Testis (tissue), 3 donors: ENCODE results near the gene SNX10. TPM values are rescaled to one million over a fixed set of nuclear protein-coding genes. Genes with fewer than 3 reads are reported as not detected.

Experiments
- DNase-seq: peaks from one replicate; pipeline ENCODE4 v3.0.0-alpha.2; 2019
- H3K27ac ChIP-seq, 2 donors: fragments of 200-600 bp; sonication (generic); one replicate each; pipeline ENCODE4 v1.5.1; 2019
- H3K27me3 ChIP-seq: fragments of 200-600 bp; sonication (generic); one replicate; pipeline ENCODE4 v1.5.1; 2019
- H3K36me3 ChIP-seq: fragments of 200-600 bp; sonication (generic); one replicate; pipeline ENCODE4 v1.5.1; 2017; ENCODE audit warnings: low read depth; ENCODE audit errors: missing control alignments
- H3K4me1 ChIP-seq: fragments of 200-600 bp; sonication (generic); one replicate; pipeline ENCODE4 v1.5.1; 2019
- H3K4me3 ChIP-seq, 2 donors: fragments of 200-600 bp; sonication (generic); one replicate each; pipeline ENCODE4 v1.5.1; 2017 to 2019
- H3K9me3 ChIP-seq: fragments of 200-600 bp; sonication (generic); one replicate; pipeline ENCODE4 v1.5.1; 2017
- POLR2A ChIP-seq: fragments of 450-650 bp; IDR thresholded peaks from one replicate; pipeline ENCODE4 v1.6.1; 2017; ENCODE audit warnings: antibody characterized with exemption, mild to moderate bottlenecking, moderate library complexity
- WGBS, 2 donors: methylation state at CpG; one replicate each; pipeline ENCODE4 v1.1.5; 2018; 5-methylcytosine and 5-hydroxymethylcytosine counted together
- intact Hi-C: fragments of 100-400 bp; cut with DNase I; formaldehyde crosslinking; loops from one replicate; pipeline ENCODE4 v1.15.1; 2023; ENCODE audit warnings: low total_unique reads
- polyA plus RNA-seq: library from polyadenylated mRNA; stranded (reverse); fragments of 350-450 nt; fragmentation: Illumina TruSeq; extraction: RNeasy Lipid Tissue Mini Kit (QIAGEN cat#74804); gene quantifications from one replicate; pipeline ENCODE4 v1.2.3, GENCODE V29; 2014; ENCODE audit warnings: low read depth, low replicate concordance; ENCODE audit not compliant: insufficient read depth
- total RNA-seq, 2 donors: library from RNA; depleted of rRNA; stranded (reverse); fragments of >200 nt; gene quantifications; one replicate each; pipeline ENCODE4 v1.2.3, GENCODE V29; 2016
- TF ChIP-seq, protein P1 (sequence below), 3 experiments: fragments of 450-650 bp in 2 of 3; fragments of 200-600 bp in 1 of 3; sonication (generic) in 1 of 3; IDR thresholded peaks; one replicate each; pipeline ENCODE4 v1.5.1; 2016 to 2019; ENCODE audit warnings: antibody characterized with exemption in 3 of 3, mild to moderate bottlenecking in 2 of 3, moderate library complexity in 1 of 3

SNX10 gene
- total and polyA plus RNA-seq, 3 donors from 2014 or later, result 4.4 to 6.3 (median 5.6) TPM

DNA sequence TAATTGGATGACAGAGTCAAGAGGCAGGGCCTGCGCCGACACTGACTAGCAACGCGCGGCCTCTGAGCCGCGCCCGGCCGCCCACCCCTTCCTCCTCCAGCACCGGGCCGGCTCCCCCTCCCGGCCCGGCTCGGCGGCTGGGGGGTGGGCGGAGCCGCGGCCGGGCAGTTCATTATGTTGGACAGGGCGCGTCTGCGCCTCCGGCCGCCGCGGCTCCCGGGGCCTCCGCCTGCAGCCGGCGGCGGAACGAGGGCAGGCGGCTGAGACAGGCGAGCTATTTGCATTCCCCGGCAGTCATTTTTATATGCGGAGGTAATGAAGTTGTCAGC lies 106.7 kb downstream of the SNX10 start:
- TF ChIP-seq, protein P1, sequence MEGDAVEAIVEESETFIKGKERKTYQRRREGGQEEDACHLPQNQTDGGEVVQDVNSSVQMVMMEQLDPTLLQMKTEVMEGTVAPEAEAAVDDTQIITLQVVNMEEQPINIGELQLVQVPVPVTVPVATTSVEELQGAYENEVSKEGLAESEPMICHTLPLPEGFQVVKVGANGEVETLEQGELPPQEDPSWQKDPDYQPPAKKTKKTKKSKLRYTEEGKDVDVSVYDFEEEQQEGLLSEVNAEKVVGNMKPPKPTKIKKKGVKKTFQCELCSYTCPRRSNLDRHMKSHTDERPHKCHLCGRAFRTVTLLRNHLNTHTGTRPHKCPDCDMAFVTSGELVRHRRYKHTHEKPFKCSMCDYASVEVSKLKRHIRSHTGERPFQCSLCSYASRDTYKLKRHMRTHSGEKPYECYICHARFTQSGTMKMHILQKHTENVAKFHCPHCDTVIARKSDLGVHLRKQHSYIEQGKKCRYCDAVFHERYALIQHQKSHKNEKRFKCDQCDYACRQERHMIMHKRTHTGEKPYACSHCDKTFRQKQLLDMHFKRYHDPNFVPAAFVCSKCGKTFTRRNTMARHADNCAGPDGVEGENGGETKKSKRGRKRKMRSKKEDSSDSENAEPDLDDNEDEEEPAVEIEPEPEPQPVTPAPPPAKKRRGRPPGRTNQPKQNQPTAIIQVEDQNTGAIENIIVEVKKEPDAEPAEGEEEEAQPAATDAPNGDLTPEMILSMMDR (IDR thresholded peaks at IDR 0.05), result no peak
- TF ChIP-seq POLR2A, result no peak
- Histone ChIP-seq H3K9me3 (no peaks in the 10 kb centered on the region), H3K27me3 (no peaks in the 10 kb centered on the region), H3K27ac (peak overlapping the region; percentile 80 to 86), H3K4me1 (peaks cover 5% of the 10 kb centered on the region), H3K36me3 (no peaks in the 10 kb centered on the region), H3K4me3 (peak overlapping the region; percentile 68 to 71)
- WGBS, 2 donors, result 1% methylated on average over 29 of the region's 36 CpGs; no CpG with 5 or more reads in 1 of the 2 donors
- DNase-seq, result no peak
- intact Hi-C loops, result no loop called here

DNA sequence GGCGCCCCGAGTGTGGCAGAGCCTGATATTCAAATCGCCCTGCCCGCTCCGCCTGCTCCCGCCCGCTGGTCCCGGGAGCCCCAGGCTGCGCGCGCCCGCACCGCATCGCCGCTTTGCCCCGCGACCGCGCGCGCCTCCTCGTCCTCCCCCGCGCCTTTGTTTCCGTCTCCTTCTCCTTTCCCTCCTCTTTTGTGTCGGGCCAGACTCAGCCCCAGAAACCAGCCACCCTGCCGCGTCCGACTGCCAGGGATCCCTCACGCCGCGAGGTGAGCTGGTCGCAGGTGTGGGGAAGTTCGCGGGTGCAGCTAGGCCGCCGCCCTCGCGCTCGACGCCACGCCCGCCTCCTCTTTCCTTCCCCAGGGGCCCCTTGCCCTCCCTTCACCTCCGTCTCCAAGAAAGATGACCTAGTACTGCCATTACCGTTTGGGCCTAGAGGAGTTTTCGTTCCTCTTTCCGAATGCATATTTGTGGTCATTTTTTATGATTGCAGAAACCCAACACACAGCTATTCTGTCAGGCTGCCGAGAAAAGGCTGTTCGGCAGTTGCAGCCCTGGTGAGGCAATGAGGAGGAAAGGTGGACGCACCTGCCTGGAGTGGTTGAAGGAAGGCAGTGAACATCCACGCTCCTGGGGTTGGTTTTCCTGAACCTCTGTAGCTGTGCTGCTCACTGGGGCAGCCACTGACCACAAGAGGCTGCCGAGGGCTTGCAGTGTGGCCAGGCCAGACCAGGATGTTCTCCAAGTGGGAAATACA lies 107.3 kb downstream of the SNX10 start:
- intact Hi-C loops, result no loop called here
- peak overlapping the region; percentile 80 to 86 for H3K27ac ChIP-seq

DNA sequence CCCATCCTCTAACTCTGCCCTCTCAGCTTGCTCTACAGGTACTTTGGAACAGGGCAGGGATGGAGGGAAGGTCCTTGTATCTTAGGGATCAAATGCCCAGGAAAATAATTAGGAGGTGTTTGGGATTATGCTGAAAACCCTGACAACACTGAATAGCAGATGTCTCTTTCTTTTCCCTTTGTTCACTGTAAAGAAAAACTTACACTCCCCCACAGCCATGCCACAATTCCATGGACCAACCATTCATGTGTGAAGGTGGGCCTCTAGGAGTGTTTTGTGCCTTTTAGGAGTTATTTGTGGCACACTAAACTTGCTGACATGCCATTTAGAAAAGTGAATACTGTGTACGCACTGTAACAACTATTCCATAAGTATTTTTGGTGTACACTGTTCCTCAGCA lies 108.1 kb downstream of the SNX10 start:
- DNase-seq, result no peak
- peak overlapping the region; percentile 80 to 86 for H3K27ac ChIP-seq
- H3K9me3 ChIP-seq, result no peaks in the 10 kb centered on the region
- TF ChIP-seq POLR2A, result no peak
- H3K4me3 ChIP-seq, result no peak overlapping the region
- no peaks in the 10 kb centered on the region for H3K27me3 ChIP-seq
- no peaks in the 10 kb centered on the region for H3K36me3 ChIP-seq
- WGBS, 2 donors, result 76 to 83% methylated on average over 1 of the region's 1 CpG
- intact Hi-C loops, result no loop called here
- peaks cover 5% of the 10 kb centered on the region for H3K4me1 ChIP-seq

More for the DNA sequence above, 107.3 kb downstream of the SNX10 start:
- Histone ChIP-seq H3K4me3 (peak overlapping the region; percentile 68 to 71), H3K9me3 (no peaks in the 10 kb centered on the region), H3K36me3 (no peaks in the 10 kb centered on the region), H3K27me3 (no peaks in the 10 kb centered on the region), H3K4me1 (peaks cover 5% of the 10 kb centered on the region)
- 0 to 1% methylated on average over 39 to 52 of the region's 52 CpGs for WGBS, 2 donors
- DNase-seq, result peak; percentile 73
- TF ChIP-seq, protein P1 (IDR thresholded peaks at IDR 0.05), result peak in 1 of 3 experiments; percentile 16
- TF ChIP-seq POLR2A, result no peak

DNA sequence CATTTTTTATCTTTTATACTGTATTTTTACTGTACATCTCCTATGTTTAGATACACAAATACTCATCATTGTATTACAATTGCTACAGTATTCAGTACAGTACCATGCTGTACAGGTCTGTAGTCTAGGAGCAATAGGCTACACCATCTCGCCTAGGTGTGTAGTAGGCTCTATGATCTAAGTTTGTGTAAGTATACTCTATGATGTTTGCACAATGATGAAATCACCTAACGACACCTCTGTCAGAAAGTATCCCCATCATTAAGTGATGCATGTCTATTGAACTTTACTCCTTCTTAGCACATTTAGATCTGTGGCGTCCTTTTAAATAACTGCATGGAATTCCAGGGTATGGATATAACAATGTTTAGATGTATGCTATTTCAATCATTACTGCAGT lies 112.0 kb downstream of the SNX10 start:
- H3K27ac ChIP-seq, result no peak overlapping the region
- 96 to 99% methylated on average over 3 of the region's 3 CpGs for WGBS, 2 donors
- DNase-seq, result no peak
- no peaks in the 10 kb centered on the region for H3K36me3 ChIP-seq
- H3K9me3 ChIP-seq, result no peaks in the 10 kb centered on the region
- intact Hi-C loops, result no loop called here
- H3K4me1 ChIP-seq, result no peaks in the 10 kb centered on the region
- H3K27me3 ChIP-seq, result no peaks in the 10 kb centered on the region
- no peak overlapping the region for H3K4me3 ChIP-seq
- TF ChIP-seq POLR2A, result no peak
- TF ChIP-seq, protein P1 (IDR thresholded peaks at IDR 0.05), result no peak

DNA sequence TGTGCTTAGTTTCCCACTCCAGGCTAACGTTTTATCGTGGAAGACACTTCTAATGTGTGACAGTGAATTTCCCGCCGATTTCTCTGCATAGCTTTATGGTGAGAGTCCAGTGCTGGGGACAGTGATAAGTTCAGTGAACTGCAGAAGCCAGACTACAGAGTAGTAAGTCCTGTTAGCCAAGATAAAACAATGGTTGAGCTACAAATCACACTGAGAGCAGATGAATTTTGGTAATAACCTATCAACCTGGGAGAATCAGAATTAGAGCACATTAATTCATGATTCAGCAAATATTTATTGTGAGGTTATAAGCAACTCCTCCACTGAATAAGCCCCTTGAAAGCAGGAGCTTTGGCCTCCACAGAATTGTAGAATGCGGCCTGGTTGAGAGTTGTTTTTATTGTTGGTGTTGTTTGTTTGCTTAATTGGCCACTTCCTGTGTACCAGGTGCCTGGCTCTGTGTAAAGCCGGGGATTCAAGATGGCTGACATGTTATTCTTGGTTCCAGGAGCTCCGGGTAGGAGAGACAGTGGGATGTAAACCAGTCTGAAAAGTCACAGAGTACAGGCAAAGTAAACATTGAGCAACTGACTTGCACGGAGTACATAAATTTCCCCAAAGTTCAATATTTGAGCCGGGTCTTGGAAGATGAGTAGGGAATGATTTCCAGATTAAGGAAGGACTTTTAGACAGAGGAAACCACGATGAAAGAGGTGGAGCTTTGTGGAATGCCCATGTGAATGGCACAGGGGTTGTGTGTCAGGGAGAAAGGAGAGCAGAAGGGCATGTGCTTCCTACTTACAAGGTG lies 112.7 kb downstream of the SNX10 start:
- H3K27ac ChIP-seq, result no peak overlapping the region
- 83 to 85% methylated on average over 10 of the region's 10 CpGs for WGBS, 2 donors
- no peak for TF ChIP-seq POLR2A
- TF ChIP-seq, protein P1 (IDR thresholded peaks at IDR 0.05), result no peak
- no peaks in the 10 kb centered on the region for H3K9me3 ChIP-seq
- DNase-seq, result no peak
- no peaks in the 10 kb centered on the region for H3K4me1 ChIP-seq
- intact Hi-C loops, result no loop called here
- no peaks in the 10 kb centered on the region for H3K36me3 ChIP-seq
- no peaks in the 10 kb centered on the region for H3K27me3 ChIP-seq
- no peak overlapping the region for H3K4me3 ChIP-seq
